GM12801 (cell line): ENCODE results near the gene CD300C.

Experiments
- TF ChIP-seq, protein P1 (sequence below): IDR thresholded peaks from one replicate; pipeline ENCODE4 v1.5.1; 2011; ENCODE audit warnings: control low read depth; ENCODE audit not compliant: insufficient read length; ENCODE audit errors: extremely low read depth

CD300C gene

GRCh38 chr17:74579900-74580299 is 34.0 kb upstream of the CD300C start:
- TF ChIP-seq, protein P1, sequence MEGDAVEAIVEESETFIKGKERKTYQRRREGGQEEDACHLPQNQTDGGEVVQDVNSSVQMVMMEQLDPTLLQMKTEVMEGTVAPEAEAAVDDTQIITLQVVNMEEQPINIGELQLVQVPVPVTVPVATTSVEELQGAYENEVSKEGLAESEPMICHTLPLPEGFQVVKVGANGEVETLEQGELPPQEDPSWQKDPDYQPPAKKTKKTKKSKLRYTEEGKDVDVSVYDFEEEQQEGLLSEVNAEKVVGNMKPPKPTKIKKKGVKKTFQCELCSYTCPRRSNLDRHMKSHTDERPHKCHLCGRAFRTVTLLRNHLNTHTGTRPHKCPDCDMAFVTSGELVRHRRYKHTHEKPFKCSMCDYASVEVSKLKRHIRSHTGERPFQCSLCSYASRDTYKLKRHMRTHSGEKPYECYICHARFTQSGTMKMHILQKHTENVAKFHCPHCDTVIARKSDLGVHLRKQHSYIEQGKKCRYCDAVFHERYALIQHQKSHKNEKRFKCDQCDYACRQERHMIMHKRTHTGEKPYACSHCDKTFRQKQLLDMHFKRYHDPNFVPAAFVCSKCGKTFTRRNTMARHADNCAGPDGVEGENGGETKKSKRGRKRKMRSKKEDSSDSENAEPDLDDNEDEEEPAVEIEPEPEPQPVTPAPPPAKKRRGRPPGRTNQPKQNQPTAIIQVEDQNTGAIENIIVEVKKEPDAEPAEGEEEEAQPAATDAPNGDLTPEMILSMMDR: no peak

DNA sequence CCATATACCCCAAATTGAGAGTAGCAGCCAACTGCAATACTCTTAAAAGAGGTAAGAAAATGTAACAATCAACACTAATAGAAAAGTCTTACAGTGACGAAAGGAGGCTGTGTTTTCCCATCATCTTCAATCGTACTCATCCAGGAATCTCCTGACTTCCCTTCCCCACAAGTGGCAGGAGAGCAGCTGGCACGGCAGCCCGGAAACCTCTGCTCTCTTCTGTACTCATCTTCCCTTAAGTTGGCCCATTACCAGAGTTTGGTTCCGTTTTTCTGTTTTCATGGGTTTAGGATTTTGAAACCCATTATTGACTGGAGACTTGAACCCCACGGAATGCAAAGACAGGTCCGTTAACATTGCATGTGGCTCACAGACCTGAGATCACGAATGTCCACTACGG is 33.1 kb upstream of the CD300C start:
- TF ChIP-seq, protein P1: no peak

DNA sequence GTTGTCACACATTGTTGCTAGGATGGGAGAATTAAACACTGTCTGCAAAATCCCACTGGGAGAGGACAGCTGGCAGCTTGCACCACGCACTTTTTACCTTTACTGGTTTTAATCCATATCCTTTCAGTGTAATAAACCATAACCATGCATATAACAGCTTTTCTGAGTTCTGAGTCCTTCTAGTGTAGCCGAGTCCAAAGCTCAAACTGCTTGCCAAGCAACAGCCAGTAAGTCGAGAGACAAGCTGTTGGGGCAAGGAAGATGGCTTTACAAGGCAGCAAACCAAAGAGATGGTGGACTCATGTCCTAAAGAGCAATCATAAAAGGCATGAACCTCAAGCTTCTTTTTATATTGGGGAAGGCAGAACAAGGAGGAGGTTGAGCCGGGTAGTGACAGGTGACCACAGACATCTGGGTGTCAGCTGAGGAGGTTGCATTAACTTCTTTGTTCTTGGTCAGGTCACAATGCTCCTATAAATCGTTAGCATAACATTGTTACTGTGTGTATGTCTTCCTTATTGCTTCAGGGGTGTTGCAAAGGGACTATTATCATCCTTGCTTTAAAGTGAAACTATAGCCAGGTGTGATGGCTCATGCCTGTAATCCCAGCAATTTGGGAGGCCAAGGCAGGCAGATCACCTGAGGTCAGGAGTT is 28.7 kb upstream of the CD300C start:
- TF ChIP-seq, protein P1: no peak

GRCh38 chr17:74573169-74573568 is 27.3 kb upstream of the CD300C start:
- TF ChIP-seq, protein P1: no peak

- TF ChIP-seq, protein P1: no peak
Measured at GRCh38 chr17:74571621-74572270, 25.8 kb upstream of the CD300C start.

DNA sequence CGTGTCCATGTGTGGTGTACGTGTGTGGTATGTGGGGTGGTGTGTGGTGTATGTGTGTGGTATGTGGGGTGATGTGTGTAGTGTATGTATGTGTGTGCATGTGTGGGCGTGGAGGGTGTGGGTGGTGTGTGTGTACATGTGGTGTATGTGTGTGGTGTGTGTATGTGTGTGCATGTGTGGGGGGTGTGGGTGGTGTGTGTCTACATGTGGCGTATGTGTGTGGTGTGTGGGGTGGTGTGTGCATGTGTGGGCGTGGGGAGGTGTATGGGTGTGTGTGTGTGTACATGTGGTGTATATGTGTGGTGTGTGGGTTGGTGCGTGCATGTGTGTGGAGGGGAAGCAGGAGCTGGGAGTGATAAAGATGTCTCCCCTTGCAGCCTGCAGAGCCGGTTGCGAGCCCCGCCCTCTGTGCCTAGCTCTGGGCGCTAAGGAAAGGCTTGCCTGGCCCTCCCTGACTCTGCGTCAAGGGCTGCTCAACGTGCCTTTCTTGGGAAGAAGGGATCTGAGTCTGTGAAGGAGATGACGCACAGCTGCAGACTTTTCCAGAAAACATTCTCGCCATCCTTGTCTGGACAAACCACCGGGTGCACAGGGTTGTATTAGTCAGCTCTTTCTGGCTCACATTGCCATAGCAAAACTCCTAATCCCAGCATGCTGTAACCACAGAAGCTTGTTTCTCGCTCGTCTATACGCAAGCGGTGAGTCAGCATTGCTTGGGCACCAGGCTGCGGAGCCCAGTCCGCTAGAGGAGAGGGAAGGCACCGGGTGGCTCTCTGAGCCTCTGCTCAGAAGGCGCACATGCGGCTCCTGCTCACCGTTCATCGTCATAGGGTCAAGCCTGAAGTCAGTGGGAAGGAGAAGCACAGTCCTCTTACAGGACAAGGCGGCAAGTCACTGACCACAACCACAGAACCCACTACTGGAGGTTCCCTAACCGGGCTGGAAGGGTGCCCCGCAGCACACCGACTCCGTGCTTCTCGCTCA is 23.4 kb upstream of the CD300C start:
- TF ChIP-seq, protein P1: no peak
